ENCODE results near the gene SLC8A2.

- no peak for TF ChIP-seq POLR2A (IDR thresholded peaks at IDR 0.05; ENCODE audit: low read length)
- no peak for TF ChIP-seq GATA1 (IDR thresholded peaks at IDR 0.05; ENCODE audit: low read depth, low read length)
Measured at GRCh38 chr19:47415953-47416642, 55.6 kb downstream of the SLC8A2 start.

All from erythroblast (primary cell).